Mammary epithelial cell (primary cell): Measurements from ENCODE around the gene ANK3.

ENCODE experiments used
- EZH2 ChIP-seq: IDR thresholded peaks from 2 replicates; pipeline ENCODE4 v1.6.1; 2012; ENCODE audit warnings: low read length, inconsistent platforms, borderline replicate concordance
- TF ChIP-seq, protein P1 (sequence below), 2 donors: IDR thresholded peaks in 1 of 2; conservative IDR thresholded peaks in 1 of 2; 2 replicates each; pipeline ENCODE4 v1.5.1; 2011 to 2012; ENCODE audit warnings: inconsistent platforms in 2 of 2, low read length in 2 of 2, mild to moderate bottlenecking in 2 of 2, control low read depth in 1 of 2, low read depth in 1 of 2; ENCODE audit not compliant: insufficient read depth in 1 of 2; ENCODE audit errors: extremely low read depth in 1 of 2

- TF ChIP-seq, protein P1, sequence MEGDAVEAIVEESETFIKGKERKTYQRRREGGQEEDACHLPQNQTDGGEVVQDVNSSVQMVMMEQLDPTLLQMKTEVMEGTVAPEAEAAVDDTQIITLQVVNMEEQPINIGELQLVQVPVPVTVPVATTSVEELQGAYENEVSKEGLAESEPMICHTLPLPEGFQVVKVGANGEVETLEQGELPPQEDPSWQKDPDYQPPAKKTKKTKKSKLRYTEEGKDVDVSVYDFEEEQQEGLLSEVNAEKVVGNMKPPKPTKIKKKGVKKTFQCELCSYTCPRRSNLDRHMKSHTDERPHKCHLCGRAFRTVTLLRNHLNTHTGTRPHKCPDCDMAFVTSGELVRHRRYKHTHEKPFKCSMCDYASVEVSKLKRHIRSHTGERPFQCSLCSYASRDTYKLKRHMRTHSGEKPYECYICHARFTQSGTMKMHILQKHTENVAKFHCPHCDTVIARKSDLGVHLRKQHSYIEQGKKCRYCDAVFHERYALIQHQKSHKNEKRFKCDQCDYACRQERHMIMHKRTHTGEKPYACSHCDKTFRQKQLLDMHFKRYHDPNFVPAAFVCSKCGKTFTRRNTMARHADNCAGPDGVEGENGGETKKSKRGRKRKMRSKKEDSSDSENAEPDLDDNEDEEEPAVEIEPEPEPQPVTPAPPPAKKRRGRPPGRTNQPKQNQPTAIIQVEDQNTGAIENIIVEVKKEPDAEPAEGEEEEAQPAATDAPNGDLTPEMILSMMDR (conservative IDR thresholded peaks at IDR 0.05 in 1 of 2, IDR thresholded peaks at IDR 0.05 in 1 of 2; ENCODE audit: extremely low read depth in 1 of 2, insufficient read depth in 1 of 2, low read depth in 1 of 2, low read length in 2 of 2): no peak
- TF ChIP-seq EZH2: no peak
Measured at GRCh38 chr10:60341969-60342368, 47.7 kb downstream of the ANK3 start.
